GM12878 (cell line): ENCODE measurements around the gene SPTBN1. TPM values are rescaled to one million over a fixed set of nuclear protein-coding genes. Genes with fewer than 3 reads are reported as not detected.
A peak's percentile ranks its signal among the peaks of the same experiment; 100 is the strongest.

Experiments
- ESRRA ChIP-seq: IDR thresholded peaks from 2 replicates; pipeline ENCODE4 v1.6.1; 2012; ENCODE audit warnings: mild to moderate bottlenecking, low read length, improper control_type of control experiment
- IKZF2 ChIP-seq, 2 experiments: fragments of 450-650 bp; IDR thresholded peaks; 2 replicates each; pipeline ENCODE4 v1.6.1; 2017; ENCODE audit warnings: mild to moderate bottlenecking in 2 of 2, moderate library complexity in 2 of 2
- JUND ChIP-seq: IDR thresholded peaks from 2 replicates; pipeline ENCODE4 v1.6.1; 2012; ENCODE audit warnings: low read depth, mild to moderate bottlenecking, low read length, improper control_type of control experiment, moderate library complexity
- KDM1A ChIP-seq: fragments of 200-600 bp; sonication (generic); IDR thresholded peaks from 2 replicates; pipeline ENCODE4 v1.6.1; 2016; ENCODE audit warnings: borderline replicate concordance
- LARP7 ChIP-seq: fragments of 450-650 bp; IDR thresholded peaks from 2 replicates; pipeline ENCODE4 v1.6.1; 2017; ENCODE audit warnings: mild to moderate bottlenecking
- NRF1 ChIP-seq: conservative IDR thresholded peaks from 2 replicates; pipeline ENCODE4 v1.6.1; 2011; ENCODE audit warnings: mild to moderate bottlenecking, low read depth, low read length, improper control_type of control experiment
- RFX5 ChIP-seq: IDR thresholded peaks from 2 replicates; pipeline ENCODE4 v1.6.1; 2011; ENCODE audit warnings: low read depth, low read length, improper control_type of control experiment
- SMAD1 ChIP-seq: fragments of 450-650 bp; IDR thresholded peaks from 2 replicates; pipeline ENCODE4 v1.6.1; 2018; ENCODE audit warnings: mild to moderate bottlenecking, low read depth; ENCODE audit not compliant: partially characterized antibody
- TBL1XR1 ChIP-seq: IDR thresholded peaks from 2 replicates; pipeline ENCODE4 v1.6.1; 2012; ENCODE audit warnings: low read depth, low read length, improper control_type of control experiment
- TCF3 ChIP-seq: IDR thresholded peaks from 2 replicates; pipeline ENCODE4 v1.6.1; 2012; ENCODE audit warnings: low read depth, mild to moderate bottlenecking, low read length, borderline replicate concordance; ENCODE audit not compliant: insufficient read depth
- ZNF274 ChIP-seq: IDR thresholded peaks from one replicate; pipeline ENCODE4 v1.8.0; 2011; ENCODE audit not compliant: insufficient read length, insufficient read depth
- polyA plus RNA-seq, 11 experiments: library from polyadenylated mRNA; depleted of rRNA in 4 of 11; unstranded in 6 of 11; stranded (reverse) in 5 of 11; fragments of >200 nt; fragmentation: Nextera tagmentation in 4 of 11; fragmentation: Illumina TruSeq in 1 of 11; extraction: Ambion mirVana in 4 of 11; extraction: Trizol in 1 of 11; gene quantifications; 1 replicate in 1 of 11; 2 replicates in 10 of 11; pipeline versions ENCODE4 v1.2.1 to v1.2.3, GENCODE V29; 2011 to 2016; ENCODE audit warnings: inconsistent platforms in 2 of 11, missing spikeins in 2 of 11, low read depth in 1 of 11
- total RNA-seq, 4 experiments: library from RNA; depleted of rRNA in 3 of 4; stranded (reverse); fragments of >200 nt in 3 of 4; fragmentation: Illumina TruSeq in 1 of 4; extraction: Trizol in 1 of 4; gene quantifications; 2 replicates each; pipeline versions ENCODE4 v1.2.1 to v1.2.3, GENCODE V29; 2013 to 2021
- TF ChIP-seq, protein P1 (sequence below): IDR thresholded peaks from 2 replicates; pipeline ENCODE4 v1.6.1; 2012; ENCODE audit warnings: low read depth, low read length, improper control_type of control experiment
- TF ChIP-seq, protein P2 (sequence below): fragments of 450-650 bp; IDR thresholded peaks from 2 replicates; pipeline ENCODE4 v1.6.1; 2016; ENCODE audit warnings: mild to moderate bottlenecking, moderate library complexity, borderline replicate concordance
- TF ChIP-seq, protein P3 (sequence below): fragments of 450-650 bp; formaldehyde crosslinking; IDR thresholded peaks from 2 replicates; pipeline ENCODE4 v1.4.0; 2020; ENCODE audit warnings: mild to moderate bottlenecking, moderate library complexity
- TF ChIP-seq, protein P4 (sequence below): IDR thresholded peaks from 2 replicates; pipeline ENCODE4 v1.6.1; 2011; ENCODE audit warnings: borderline replicate concordance, low read depth, mild to moderate bottlenecking, moderate library complexity, mixed read lengths, low read length; ENCODE audit not compliant: insufficient read depth; ENCODE audit errors: extremely low read length
- TF ChIP-seq, protein P5 (sequence below): IDR thresholded peaks from 2 replicates; pipeline ENCODE4 v1.6.1; 2011; ENCODE audit warnings: borderline replicate concordance, low read depth, mild to moderate bottlenecking, moderate library complexity, low read length; ENCODE audit not compliant: insufficient read depth, poor library complexity, severe bottlenecking
- TF ChIP-seq, protein P6 (sequence below): IDR thresholded peaks from 2 replicates; pipeline ENCODE4 v1.6.1; 2011; ENCODE audit warnings: low read depth, mild to moderate bottlenecking, low read length, moderate library complexity, borderline replicate concordance; ENCODE audit errors: extremely low read depth

Gene SPTBN1
- total and polyA plus RNA-seq, 10 of the 15 experiments (the other 5 are each of a cell fraction or from before 2014, with no cell fraction given), result 20.6 to 154 (median 76.7) TPM

DNA sequence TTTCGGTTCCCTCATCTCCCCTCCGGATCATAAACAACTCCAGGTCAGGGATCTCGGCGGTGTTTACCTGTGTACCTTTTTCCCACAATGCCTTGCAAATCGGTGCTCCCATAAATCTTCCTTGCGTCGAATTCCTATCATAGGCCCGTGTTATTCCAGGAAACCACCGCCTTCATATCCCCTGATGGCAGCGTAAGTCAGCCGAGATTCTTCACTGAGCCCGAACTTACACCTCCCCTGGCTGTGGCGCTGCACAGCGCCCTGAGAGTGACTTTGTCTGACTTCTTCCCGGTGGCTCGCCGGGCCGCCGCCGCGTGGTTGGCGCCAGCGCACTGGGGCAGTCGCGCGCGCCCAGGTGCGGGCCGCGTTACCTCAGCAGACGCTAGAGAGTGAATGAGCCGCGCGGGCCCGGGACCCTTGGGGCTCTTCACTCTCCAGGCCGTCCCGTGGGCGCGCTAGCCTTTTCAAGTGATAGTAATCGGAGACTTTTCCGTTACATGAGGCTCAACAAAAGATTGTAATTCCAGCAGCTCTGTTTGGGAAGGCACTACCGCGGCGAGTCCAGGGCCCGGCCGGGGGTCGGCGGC is 101.6 kb downstream of the SPTBN1 start (continued):
- TF ChIP-seq, protein P1, sequence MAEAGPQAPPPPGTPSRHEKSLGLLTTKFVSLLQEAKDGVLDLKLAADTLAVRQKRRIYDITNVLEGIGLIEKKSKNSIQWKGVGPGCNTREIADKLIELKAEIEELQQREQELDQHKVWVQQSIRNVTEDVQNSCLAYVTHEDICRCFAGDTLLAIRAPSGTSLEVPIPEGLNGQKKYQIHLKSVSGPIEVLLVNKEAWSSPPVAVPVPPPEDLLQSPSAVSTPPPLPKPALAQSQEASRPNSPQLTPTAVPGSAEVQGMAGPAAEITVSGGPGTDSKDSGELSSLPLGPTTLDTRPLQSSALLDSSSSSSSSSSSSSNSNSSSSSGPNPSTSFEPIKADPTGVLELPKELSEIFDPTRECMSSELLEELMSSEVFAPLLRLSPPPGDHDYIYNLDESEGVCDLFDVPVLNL, result no peak
- TF ChIP-seq TBL1XR1 (no peak), IKZF2 (IDR thresholded peaks at IDR 0.05) (peak; percentile 72 to 77; a peak in 3 of 4 replicates), ESRRA (no peak), RFX5 (no peak), ZNF274 (no peak), TCF3 (peak; percentile 32; the same call in 1 of the 2 replicates), SMAD1 (no peak), NRF1 (no peak), LARP7 (peak; percentile 54; the same call in 1 of the 2 replicates), JUND (no peak), KDM1A (no peak)
- TF ChIP-seq, protein P2, sequence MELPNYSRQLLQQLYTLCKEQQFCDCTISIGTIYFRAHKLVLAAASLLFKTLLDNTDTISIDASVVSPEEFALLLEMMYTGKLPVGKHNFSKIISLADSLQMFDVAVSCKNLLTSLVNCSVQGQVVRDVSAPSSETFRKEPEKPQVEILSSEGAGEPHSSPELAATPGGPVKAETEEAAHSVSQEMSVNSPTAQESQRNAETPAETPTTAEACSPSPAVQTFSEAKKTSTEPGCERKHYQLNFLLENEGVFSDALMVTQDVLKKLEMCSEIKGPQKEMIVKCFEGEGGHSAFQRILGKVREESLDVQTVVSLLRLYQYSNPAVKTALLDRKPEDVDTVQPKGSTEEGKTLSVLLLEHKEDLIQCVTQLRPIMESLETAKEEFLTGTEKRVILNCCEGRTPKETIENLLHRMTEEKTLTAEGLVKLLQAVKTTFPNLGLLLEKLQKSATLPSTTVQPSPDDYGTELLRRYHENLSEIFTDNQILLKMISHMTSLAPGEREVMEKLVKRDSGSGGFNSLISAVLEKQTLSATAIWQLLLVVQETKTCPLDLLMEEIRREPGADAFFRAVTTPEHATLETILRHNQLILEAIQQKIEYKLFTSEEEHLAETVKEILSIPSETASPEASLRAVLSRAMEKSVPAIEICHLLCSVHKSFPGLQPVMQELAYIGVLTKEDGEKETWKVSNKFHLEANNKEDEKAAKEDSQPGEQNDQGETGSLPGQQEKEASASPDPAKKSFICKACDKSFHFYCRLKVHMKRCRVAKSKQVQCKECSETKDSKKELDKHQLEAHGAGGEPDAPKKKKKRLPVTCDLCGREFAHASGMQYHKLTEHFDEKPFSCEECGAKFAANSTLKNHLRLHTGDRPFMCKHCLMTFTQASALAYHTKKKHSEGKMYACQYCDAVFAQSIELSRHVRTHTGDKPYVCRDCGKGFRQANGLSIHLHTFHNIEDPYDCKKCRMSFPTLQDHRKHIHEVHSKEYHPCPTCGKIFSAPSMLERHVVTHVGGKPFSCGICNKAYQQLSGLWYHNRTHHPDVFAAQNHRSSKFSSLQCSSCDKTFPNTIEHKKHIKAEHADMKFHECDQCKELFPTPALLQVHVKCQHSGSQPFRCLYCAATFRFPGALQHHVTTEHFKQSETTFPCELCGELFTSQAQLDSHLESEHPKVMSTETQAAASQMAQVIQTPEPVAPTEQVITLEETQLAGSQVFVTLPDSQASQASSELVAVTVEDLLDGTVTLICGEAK, result no peak
- TF ChIP-seq, protein P3, sequence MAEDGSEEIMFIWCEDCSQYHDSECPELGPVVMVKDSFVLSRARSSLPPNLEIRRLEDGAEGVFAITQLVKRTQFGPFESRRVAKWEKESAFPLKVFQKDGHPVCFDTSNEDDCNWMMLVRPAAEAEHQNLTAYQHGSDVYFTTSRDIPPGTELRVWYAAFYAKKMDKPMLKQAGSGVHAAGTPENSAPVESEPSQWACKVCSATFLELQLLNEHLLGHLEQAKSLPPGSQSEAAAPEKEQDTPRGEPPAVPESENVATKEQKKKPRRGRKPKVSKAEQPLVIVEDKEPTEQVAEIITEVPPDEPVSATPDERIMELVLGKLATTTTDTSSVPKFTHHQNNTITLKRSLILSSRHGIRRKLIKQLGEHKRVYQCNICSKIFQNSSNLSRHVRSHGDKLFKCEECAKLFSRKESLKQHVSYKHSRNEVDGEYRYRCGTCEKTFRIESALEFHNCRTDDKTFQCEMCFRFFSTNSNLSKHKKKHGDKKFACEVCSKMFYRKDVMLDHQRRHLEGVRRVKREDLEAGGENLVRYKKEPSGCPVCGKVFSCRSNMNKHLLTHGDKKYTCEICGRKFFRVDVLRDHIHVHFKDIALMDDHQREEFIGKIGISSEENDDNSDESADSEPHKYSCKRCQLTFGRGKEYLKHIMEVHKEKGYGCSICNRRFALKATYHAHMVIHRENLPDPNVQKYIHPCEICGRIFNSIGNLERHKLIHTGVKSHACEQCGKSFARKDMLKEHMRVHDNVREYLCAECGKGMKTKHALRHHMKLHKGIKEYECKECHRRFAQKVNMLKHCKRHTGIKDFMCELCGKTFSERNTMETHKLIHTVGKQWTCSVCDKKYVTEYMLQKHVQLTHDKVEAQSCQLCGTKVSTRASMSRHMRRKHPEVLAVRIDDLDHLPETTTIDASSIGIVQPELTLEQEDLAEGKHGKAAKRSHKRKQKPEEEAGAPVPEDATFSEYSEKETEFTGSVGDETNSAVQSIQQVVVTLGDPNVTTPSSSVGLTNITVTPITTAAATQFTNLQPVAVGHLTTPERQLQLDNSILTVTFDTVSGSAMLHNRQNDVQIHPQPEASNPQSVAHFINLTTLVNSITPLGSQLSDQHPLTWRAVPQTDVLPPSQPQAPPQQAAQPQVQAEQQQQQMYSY (CRISPR knock-in tag), result no peak
- TF ChIP-seq, protein P4, sequence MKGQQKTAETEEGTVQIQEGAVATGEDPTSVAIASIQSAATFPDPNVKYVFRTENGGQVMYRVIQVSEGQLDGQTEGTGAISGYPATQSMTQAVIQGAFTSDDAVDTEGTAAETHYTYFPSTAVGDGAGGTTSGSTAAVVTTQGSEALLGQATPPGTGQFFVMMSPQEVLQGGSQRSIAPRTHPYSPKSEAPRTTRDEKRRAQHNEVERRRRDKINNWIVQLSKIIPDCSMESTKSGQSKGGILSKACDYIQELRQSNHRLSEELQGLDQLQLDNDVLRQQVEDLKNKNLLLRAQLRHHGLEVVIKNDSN, result no peak
- TF ChIP-seq, protein P5, sequence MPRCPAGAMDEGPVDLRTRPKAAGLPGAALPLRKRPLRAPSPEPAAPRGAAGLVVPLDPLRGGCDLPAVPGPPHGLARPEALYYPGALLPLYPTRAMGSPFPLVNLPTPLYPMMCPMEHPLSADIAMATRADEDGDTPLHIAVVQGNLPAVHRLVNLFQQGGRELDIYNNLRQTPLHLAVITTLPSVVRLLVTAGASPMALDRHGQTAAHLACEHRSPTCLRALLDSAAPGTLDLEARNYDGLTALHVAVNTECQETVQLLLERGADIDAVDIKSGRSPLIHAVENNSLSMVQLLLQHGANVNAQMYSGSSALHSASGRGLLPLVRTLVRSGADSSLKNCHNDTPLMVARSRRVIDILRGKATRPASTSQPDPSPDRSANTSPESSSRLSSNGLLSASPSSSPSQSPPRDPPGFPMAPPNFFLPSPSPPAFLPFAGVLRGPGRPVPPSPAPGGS, result no peak
- TF ChIP-seq, protein P6, sequence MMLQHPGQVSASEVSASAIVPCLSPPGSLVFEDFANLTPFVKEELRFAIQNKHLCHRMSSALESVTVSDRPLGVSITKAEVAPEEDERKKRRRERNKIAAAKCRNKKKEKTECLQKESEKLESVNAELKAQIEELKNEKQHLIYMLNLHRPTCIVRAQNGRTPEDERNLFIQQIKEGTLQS, result no peak
